NCI-H2196 (cell line): ENCODE results near the gene PTCD1.
"Not testable (repeated sequence)": the region's sequence is repeated elsewhere in the genome, so short reads cannot be mapped to it uniquely, and the experiment has no call there.

Experiments used
- DNase-seq: peaks from one replicate; lab custom pipeline; 2025; ENCODE audit not compliant: unreplicated experiment; lab: John Stamatoyannopoulos, UW

PTCD1 gene

GRCh38 chr7:99452541-99452940, 13.9 kb upstream of the PTCD1 start:
- DNase-seq: no peak

GRCh38 chr7:99451936-99452335, 13.3 kb upstream of the PTCD1 start:
- no peak for DNase-seq

- no peak for DNase-seq
Observed at GRCh38 chr7:99449326-99449725, 10.7 kb upstream of the PTCD1 start.

- DNase-seq: no peak
Observed at GRCh38 chr7:99448855-99449254, 10.3 kb upstream of the PTCD1 start.

GRCh38 chr7:99447943-99448342, 9.3 kb upstream of the PTCD1 start:
- no peak for DNase-seq

GRCh38 chr7:99446096-99446495, 7.5 kb upstream of the PTCD1 start:
- DNase-seq: no peak

GRCh38 chr7:99440195-99440594, 1.6 kb upstream of the PTCD1 start:
- no peak for DNase-seq

- no peak for DNase-seq
Observed at GRCh38 chr7:99437946-99438572, 539 bp downstream of the PTCD1 start.

GRCh38 chr7:99433158-99433557, 5.4 kb downstream of the PTCD1 start:
- no peak for DNase-seq

GRCh38 chr7:99431756-99432540, 6.7 kb downstream of the PTCD1 start:
- DNase-seq: not testable (repeated sequence)

GRCh38 chr7:99429756-99430155, 8.8 kb downstream of the PTCD1 start:
- no peak for DNase-seq

GRCh38 chr7:99428972-99429566, 9.5 kb downstream of the PTCD1 start:
- DNase-seq: no peak

- no peak for DNase-seq
Observed at GRCh38 chr7:99424932-99425730, 13.5 kb downstream of the PTCD1 start.

GRCh38 chr7:99422625-99423024, 16.0 kb downstream of the PTCD1 start:
- DNase-seq: no peak

GRCh38 chr7:99422186-99422585, 16.4 kb downstream of the PTCD1 start:
- DNase-seq: no peak

- no peak for DNase-seq
Observed at GRCh38 chr7:99420986-99421385, 17.6 kb downstream of the PTCD1 start.

GRCh38 chr7:99420213-99420612, 18.4 kb downstream of the PTCD1 start:
- DNase-seq: no peak

GRCh38 chr7:99419323-99420021, 19.1 kb downstream of the PTCD1 start:
- no peak for DNase-seq

GRCh38 chr7:99418260-99418659, 20.3 kb downstream of the PTCD1 start:
- DNase-seq: no peak

- peak; percentile 25 for DNase-seq
Observed at GRCh38 chr7:99415513-99416127, 23.0 kb downstream of the PTCD1 start.
